IMR-90 (cell line): ENCODE results near the gene PAF1.

Experiments
- CHD1 ChIP-seq: IDR thresholded peaks from 2 replicates; pipeline ENCODE4 v1.6.1; 2012; ENCODE audit warnings: low read depth, low read length, improper control_type of control experiment
- POLR2A ChIP-seq: IDR thresholded peaks from 2 replicates; pipeline ENCODE4 v1.6.1; 2012; ENCODE audit warnings: mild to moderate bottlenecking, low read depth, low read length
- RAD21 ChIP-seq: IDR thresholded peaks from 2 replicates; pipeline ENCODE4 v1.6.1; 2012; ENCODE audit warnings: low read length, improper control_type of control experiment
- RFX5 ChIP-seq: IDR thresholded peaks from 2 replicates; pipeline ENCODE4 v1.8.0; 2012; ENCODE audit warnings: low read depth, mild to moderate bottlenecking, low read length, moderate library complexity
- SMC3 ChIP-seq: fragments of 150-350 bp; IDR thresholded peaks from 2 replicates; pipeline ENCODE4 v1.6.1; 2016; ENCODE audit warnings: low read depth, mild to moderate bottlenecking, antibody characterized with exemption, low read length, moderate library complexity
- TF ChIP-seq, protein P1 (sequence below): conservative IDR thresholded peaks from 2 replicates; pipeline ENCODE4 v1.5.1; 2012; ENCODE audit warnings: mild to moderate bottlenecking, low read depth, low read length, improper control_type of control experiment

DNA sequence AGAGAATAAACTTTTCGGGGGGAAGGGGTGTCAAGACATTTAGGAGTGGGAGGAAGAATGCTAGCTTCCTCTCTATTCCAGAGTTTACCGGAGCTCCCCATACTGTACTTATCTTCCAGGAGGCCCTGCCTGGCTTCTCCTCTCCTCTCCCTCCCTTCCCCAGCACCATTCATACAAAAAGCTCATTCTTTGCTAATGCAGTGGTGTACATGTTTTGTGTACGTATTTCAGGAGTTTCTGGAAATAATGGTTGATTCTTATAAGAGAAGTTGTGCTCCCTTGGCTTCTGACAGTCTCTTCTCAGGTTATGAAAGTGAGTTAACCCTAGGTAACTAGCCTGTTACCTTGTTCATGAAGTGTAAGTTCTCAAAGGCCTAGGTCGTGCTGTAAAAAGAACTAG, 41.6 kb downstream of the PAF1 start:
- TF ChIP-seq, protein P1, sequence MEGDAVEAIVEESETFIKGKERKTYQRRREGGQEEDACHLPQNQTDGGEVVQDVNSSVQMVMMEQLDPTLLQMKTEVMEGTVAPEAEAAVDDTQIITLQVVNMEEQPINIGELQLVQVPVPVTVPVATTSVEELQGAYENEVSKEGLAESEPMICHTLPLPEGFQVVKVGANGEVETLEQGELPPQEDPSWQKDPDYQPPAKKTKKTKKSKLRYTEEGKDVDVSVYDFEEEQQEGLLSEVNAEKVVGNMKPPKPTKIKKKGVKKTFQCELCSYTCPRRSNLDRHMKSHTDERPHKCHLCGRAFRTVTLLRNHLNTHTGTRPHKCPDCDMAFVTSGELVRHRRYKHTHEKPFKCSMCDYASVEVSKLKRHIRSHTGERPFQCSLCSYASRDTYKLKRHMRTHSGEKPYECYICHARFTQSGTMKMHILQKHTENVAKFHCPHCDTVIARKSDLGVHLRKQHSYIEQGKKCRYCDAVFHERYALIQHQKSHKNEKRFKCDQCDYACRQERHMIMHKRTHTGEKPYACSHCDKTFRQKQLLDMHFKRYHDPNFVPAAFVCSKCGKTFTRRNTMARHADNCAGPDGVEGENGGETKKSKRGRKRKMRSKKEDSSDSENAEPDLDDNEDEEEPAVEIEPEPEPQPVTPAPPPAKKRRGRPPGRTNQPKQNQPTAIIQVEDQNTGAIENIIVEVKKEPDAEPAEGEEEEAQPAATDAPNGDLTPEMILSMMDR = no peak
- TF ChIP-seq CHD1 (no peak), SMC3 (no peak), RFX5 (no peak), POLR2A (no peak), RAD21 (no peak)
